A549 (cell line): ENCODE results near the gene LARGE2.

Experiments
- BCL3 ChIP-seq: fragments of >200 bp; sonication (Bioruptor Twin); formaldehyde crosslinking; IDR thresholded peaks from 3 replicates; pipeline ENCODE4 v1.6.1; 2016
- CBX8 ChIP-seq: fragments of 200-600 bp; sonication (generic); IDR thresholded peaks from 2 replicates; pipeline ENCODE4 v1.6.1; 2016
- CEBPB ChIP-seq, 2 experiments: fragments of >200 bp in 1 of 2; sonication (Bioruptor Twin) in 1 of 2; formaldehyde crosslinking in 1 of 2; IDR thresholded peaks; 2 replicates each; pipeline ENCODE4 v1.6.1; 2012 to 2016
- CTCF ChIP-seq: fragments of >200 bp; sonication (Bioruptor Twin); formaldehyde crosslinking; IDR thresholded peaks from 3 replicates; pipeline ENCODE4 v1.5.1; 2016
- JUN ChIP-seq, 2 experiments: fragments of >200 bp; sonication (Bioruptor Twin); formaldehyde crosslinking; IDR thresholded peaks; 2 replicates in 1 of 2; 3 replicates in 1 of 2; pipeline ENCODE4 v1.6.1; 2016 to 2017
- KDM1A ChIP-seq: fragments of 200-600 bp; sonication (generic); IDR thresholded peaks from 2 replicates; pipeline ENCODE4 v1.6.1; 2016; ENCODE audit warnings: low read depth, mild to moderate bottlenecking
- MYC ChIP-seq: IDR thresholded peaks from 2 replicates; pipeline ENCODE4 v1.6.1; 2012; ENCODE audit warnings: mild to moderate bottlenecking, inconsistent platforms, low read length, improper control_type of control experiment, borderline replicate concordance
- POLR2A ChIP-seq: IDR thresholded peaks from 2 replicates; pipeline ENCODE4 v1.6.1; 2012; ENCODE audit warnings: mild to moderate bottlenecking, low read length
- RAD21 ChIP-seq, 2 experiments: fragments of >200 bp in 1 of 2; sonication (Bioruptor Twin) in 1 of 2; formaldehyde crosslinking in 1 of 2; IDR thresholded peaks in 1 of 2; conservative IDR thresholded peaks in 1 of 2; 2 replicates in 1 of 2; 3 replicates in 1 of 2; pipeline ENCODE4 v1.6.1; 2012 to 2018; ENCODE audit warnings: inconsistent platforms in 1 of 2
- TP53 ChIP-seq: fragments of 250-450 bp; sonication (Bioruptor Pico); IDR thresholded peaks from 2 replicates; pipeline ENCODE4 v1.5.0; 2021; ENCODE audit warnings: mild to moderate bottlenecking, moderate library complexity

- no peak for TF ChIP-seq RAD21 (conservative IDR thresholded peaks at IDR 0.05 in 1 of 2, IDR thresholded peaks at IDR 0.05 in 1 of 2)
- TF ChIP-seq BCL3: no peak
- TF ChIP-seq CTCF: no peak
- no peak for TF ChIP-seq CEBPB (IDR thresholded peaks at IDR 0.05)
- TF ChIP-seq POLR2A: no peak
- TF ChIP-seq MYC: no peak
- TF ChIP-seq TP53: no peak
- TF ChIP-seq JUN (IDR thresholded peaks at IDR 0.05): no peak
- no peak for TF ChIP-seq KDM1A
- TF ChIP-seq CBX8: no peak
Observed at GRCh38 chr11:45921561-45922424, 663 bp upstream of the LARGE2 start.
